Transverse colon (tissue), 4 donors: Measurements from ENCODE around the gene MRO.

Experiments
- EP300 ChIP-seq: sonication (generic); formaldehyde crosslinking; IDR thresholded peaks from one replicate; pipeline ENCODE4 v1.6.1; 2017; ENCODE audit warnings: antibody characterized with exemption, low read depth
- POLR2A ChIP-seq: fragments of 450-650 bp; IDR thresholded peaks from one replicate; pipeline ENCODE4 v1.6.1; 2016; ENCODE audit warnings: antibody characterized with exemption, mild to moderate bottlenecking, moderate library complexity
- POLR2AphosphoS5 ChIP-seq, 3 donors: sonication (generic); formaldehyde crosslinking; IDR thresholded peaks; one replicate each; pipeline ENCODE4 v1.6.1; 2016; ENCODE audit warnings: antibody characterized with exemption in 3 of 3
- TF ChIP-seq, protein P1 (sequence below), 5 experiments: fragments of 200-600 bp in 3 of 5; fragments of 450-650 bp in 2 of 5; sonication (generic) in 3 of 5; IDR thresholded peaks; 1 replicate in 2 of 5; 2 replicates in 3 of 5; pipeline ENCODE4 v1.5.1; 2016 to 2017; ENCODE audit warnings: antibody characterized with exemption in 5 of 5, inconsistent platforms in 3 of 5, mild to moderate bottlenecking in 2 of 5, moderate library complexity in 1 of 5

DNA sequence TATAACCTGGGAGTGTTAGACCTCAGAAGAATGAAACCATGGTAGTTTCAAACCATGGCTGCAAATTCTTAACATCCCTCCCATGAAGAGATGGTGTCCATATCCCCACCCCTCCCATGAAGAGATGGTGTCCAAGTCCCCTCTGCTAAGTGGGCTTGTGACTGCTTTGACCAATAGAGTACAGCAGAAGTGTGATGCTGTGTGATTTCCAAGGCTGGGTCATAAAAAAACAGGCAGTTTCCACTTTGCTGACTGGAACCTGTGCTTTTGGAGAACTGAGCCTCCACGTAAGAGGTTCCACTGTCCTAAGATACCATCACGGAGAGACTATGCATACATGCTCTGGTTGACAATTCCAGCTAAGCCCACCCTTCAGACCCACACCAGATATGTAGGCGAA is 65.5 kb downstream of the MRO start:
- TF ChIP-seq, protein P1, sequence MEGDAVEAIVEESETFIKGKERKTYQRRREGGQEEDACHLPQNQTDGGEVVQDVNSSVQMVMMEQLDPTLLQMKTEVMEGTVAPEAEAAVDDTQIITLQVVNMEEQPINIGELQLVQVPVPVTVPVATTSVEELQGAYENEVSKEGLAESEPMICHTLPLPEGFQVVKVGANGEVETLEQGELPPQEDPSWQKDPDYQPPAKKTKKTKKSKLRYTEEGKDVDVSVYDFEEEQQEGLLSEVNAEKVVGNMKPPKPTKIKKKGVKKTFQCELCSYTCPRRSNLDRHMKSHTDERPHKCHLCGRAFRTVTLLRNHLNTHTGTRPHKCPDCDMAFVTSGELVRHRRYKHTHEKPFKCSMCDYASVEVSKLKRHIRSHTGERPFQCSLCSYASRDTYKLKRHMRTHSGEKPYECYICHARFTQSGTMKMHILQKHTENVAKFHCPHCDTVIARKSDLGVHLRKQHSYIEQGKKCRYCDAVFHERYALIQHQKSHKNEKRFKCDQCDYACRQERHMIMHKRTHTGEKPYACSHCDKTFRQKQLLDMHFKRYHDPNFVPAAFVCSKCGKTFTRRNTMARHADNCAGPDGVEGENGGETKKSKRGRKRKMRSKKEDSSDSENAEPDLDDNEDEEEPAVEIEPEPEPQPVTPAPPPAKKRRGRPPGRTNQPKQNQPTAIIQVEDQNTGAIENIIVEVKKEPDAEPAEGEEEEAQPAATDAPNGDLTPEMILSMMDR (IDR thresholded peaks at IDR 0.05): no peak
- TF ChIP-seq POLR2A: no peak
- no peak for TF ChIP-seq POLR2AphosphoS5 (IDR thresholded peaks at IDR 0.05)
- TF ChIP-seq EP300: no peak
